Sigmoid colon (tissue), 7 donors: ENCODE results near the gene GPR4. TPM values are rescaled to one million over a fixed set of nuclear protein-coding genes. Genes with fewer than 3 reads are reported as not detected.

Experiments
- DNase-seq: peaks from one replicate; pipeline ENCODE4 v3.0.0-alpha.2; 2019
- H3K27ac ChIP-seq, 4 donors: fragments of 200-600 bp; sonication (generic); one replicate each; pipeline ENCODE4 v1.5.1; 2016 to 2019; ENCODE audit warnings: mild to moderate bottlenecking in 1 of 4
- H3K27me3 ChIP-seq, 3 donors: fragments of 200-600 bp; sonication (generic); one replicate each; pipeline ENCODE4 v1.5.1; 2019; ENCODE audit warnings: mild to moderate bottlenecking in 1 of 3
- H3K36me3 ChIP-seq, 4 donors: fragments of 200-600 bp; sonication (generic); one replicate each; pipeline ENCODE4 v1.5.1; 2016 to 2019
- H3K4me1 ChIP-seq, 4 donors: fragments of 200-600 bp; sonication (generic); one replicate each; pipeline ENCODE4 v1.5.1; 2017 to 2019
- H3K4me3 ChIP-seq, 4 donors: fragments of 200-600 bp; sonication (generic); one replicate each; pipeline ENCODE4 v1.5.1; 2017 to 2019; ENCODE audit warnings: mild to moderate bottlenecking in 2 of 4, moderate library complexity in 1 of 4
- H3K9me3 ChIP-seq, 4 donors: fragments of 200-600 bp in 3 of 4; sonication (generic) in 3 of 4; one replicate each; pipeline versions ENCODE4 v1.5.1 to v1.6.1; 2013 to 2019
- CTCF ChIP-seq, 4 experiments: fragments of 450-650 bp in 3 of 4; fragments of 200-600 bp in 1 of 4; IDR thresholded peaks; one replicate each; pipeline ENCODE4 v1.5.1; 2016 to 2019; ENCODE audit warnings: antibody characterized with exemption in 4 of 4, mild to moderate bottlenecking in 3 of 4, moderate library complexity in 2 of 4
- EP300 ChIP-seq, 4 donors: sonication (generic); formaldehyde crosslinking; IDR thresholded peaks; one replicate each; pipeline ENCODE4 v1.6.1; 2017; ENCODE audit warnings: antibody characterized with exemption in 4 of 4
- POLR2A ChIP-seq, 2 donors: fragments of 450-650 bp; IDR thresholded peaks; one replicate each; pipeline ENCODE4 v1.6.1; 2016; ENCODE audit warnings: antibody characterized with exemption in 2 of 2, mild to moderate bottlenecking in 2 of 2, moderate library complexity in 2 of 2
- POLR2AphosphoS5 ChIP-seq, 4 donors: sonication (generic); formaldehyde crosslinking; IDR thresholded peaks; one replicate each; pipeline ENCODE4 v1.6.1; 2017; ENCODE audit warnings: antibody characterized with exemption in 4 of 4
- WGBS, 2 donors: extraction: QIAGEN DNeasy Blood & Tissue Kit; methylation state at CpG; one replicate each; pipeline ENCODE4 v1.1.7; 2013; 5-methylcytosine and 5-hydroxymethylcytosine counted together
- intact Hi-C: fragments of 100-400 bp; cut with DNase I; formaldehyde crosslinking; loops from one replicate; pipeline ENCODE4 v1.15.1; 2023
- polyA plus RNA-seq, 3 donors: library from polyadenylated mRNA; stranded (reverse); fragments of 200-250 nt; gene quantifications; one replicate each; pipeline ENCODE4 v1.2.3, GENCODE V29; 2013
- total RNA-seq, 4 donors: library from RNA; depleted of rRNA; stranded (reverse); fragments of >200 nt; gene quantifications; one replicate each; pipeline ENCODE4 v1.1.0, GENCODE V29; 2016
- donor health status: healthy with polysubstance abuse.
- donor health status: Bipolar disorder and iron deficiency.
- donor health status: healthy.

Gene GPR4
- total and polyA plus RNA-seq, 7 donors: 0.46 to 1.9 (median 0.99) TPM

DNA sequence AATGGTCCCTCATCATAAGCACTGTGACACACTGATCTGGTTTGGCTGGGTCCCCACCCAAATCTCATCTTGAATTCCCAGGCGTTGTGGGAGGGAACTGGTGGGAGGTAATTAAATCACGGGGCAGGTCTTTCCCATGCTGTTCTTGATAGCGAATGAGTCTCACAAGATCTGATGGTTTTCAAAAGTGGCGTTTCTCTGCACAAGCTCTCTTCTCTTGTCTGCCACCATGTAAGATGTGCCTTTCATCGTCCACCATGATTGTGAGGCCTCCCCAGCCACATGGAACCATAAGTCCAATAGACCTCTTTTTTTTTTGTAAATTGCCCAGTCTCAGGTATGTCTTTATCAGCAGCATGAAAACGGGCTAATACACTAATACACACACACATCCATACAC lies 6.9 kb upstream of the GPR4 start:
- Histone ChIP-seq H3K36me3 (peaks cover 0 to 35% (median 0%) of the 10 kb centered on the region in 4 donors), H3K9me3 (no peaks in the 10 kb centered on the region), H3K4me3 (no peak overlapping the region), H3K4me1 (peaks cover 0 to 10% (median 8%) of the 10 kb centered on the region in 4 donors), H3K27ac (no peak overlapping the region), H3K27me3 (peaks cover 0 to 9% (median 0%) of the 10 kb centered on the region in 3 donors)
- no peak for DNase-seq
- intact Hi-C loops: no loop called here
- 95 to 96% methylated on average over 6 of the region's 6 CpGs for WGBS, 2 donors
- TF ChIP-seq CTCF (IDR thresholded peaks at IDR 0.05) (no peak), POLR2A (IDR thresholded peaks at IDR 0.05) (no peak)

DNA sequence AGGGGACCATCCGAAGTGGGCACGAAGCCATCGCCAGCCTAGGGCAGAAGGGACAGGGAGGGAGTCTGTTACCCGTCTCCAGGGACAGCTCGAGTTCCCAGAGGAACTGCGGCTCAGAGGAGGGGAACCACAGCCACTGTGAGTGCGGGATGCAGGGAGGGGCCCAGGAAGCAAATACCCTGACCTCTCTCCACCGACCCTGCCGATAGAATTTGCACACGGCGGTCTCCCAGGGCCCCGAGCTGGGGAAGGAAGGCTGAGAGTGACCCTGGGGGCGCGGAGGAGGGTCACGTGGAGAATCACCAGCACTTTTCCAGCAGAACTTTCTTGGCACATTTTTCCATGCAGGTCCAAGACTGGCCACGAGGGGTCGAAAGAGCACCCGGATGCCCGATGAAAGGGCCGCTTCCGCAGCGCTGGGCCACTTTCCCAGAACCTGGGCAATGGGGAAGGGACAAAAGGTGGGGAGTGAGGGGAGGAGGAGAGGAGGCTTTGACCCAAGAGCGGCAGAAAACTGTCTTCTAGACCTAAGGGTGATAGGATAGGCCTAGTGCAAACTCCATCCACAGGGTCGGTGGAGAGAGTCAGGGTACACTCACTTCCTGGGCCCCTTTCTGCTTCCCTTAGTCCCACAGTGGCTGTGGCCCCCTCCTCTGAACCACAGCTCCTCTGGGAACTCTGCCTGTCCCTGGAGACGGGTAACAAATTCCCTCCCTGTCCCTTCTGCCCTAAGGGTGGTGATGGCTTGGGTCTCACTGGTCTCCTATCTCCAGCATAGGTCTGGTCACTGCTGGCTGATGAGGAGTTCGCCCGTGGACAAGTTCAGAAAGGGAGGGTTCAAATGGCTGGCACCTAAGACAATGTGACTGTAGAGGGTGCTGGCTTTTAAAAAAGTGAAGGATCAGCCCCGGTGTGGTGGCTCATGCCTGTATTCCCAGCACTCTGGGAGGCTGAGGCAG lies 5.3 kb upstream of the GPR4 start:
- H3K27ac ChIP-seq: peak overlapping the region in 1 of 4 donors; percentile 41
- H3K36me3 ChIP-seq: peaks cover 0 to 25% (median 0%) of the 10 kb centered on the region in 4 donors
- TF ChIP-seq CTCF (IDR thresholded peaks at IDR 0.05) (peak; percentile 72 to 90 (median 88)), POLR2AphosphoS5 (IDR thresholded peaks at IDR 0.05) (peak in 3 of 4 donors; percentile 25 to 51 (median 38)), POLR2A (IDR thresholded peaks at IDR 0.05) (no peak), EP300 (IDR thresholded peaks at IDR 0.05) (no peak)
- 12 to 17% methylated on average over 28 of the region's 28 CpGs for WGBS, 2 donors
- peak overlapping the region in 3 of 4 donors; percentile 20 to 32 (median 29) for H3K4me3 ChIP-seq
- H3K9me3 ChIP-seq: no peaks in the 10 kb centered on the region
- H3K27me3 ChIP-seq: peaks cover 3 to 25% (median 14%) of the 10 kb centered on the region in 3 donors
- intact Hi-C loops: loop anchor here (1.0 kb wide), 1 partner anchor 36 kb away; no protein-coding TSS in a partner anchor
- peaks cover 0 to 10% (median 9%) of the 10 kb centered on the region in 4 donors for H3K4me1 ChIP-seq
- DNase-seq: peak; percentile 87

GRCh38 chr19:45601115-45601514 lies 897 bp downstream of the GPR4 start:
- 20 to 28% methylated on average over 10 of the region's 10 CpGs for WGBS, 2 donors
- no peaks in the 10 kb centered on the region for H3K36me3 ChIP-seq
- peaks cover 15 to 87% (median 70%) of the 10 kb centered on the region in 3 donors for H3K27me3 ChIP-seq
- H3K4me1 ChIP-seq: peaks cover 0 to 10% (median 3%) of the 10 kb centered on the region in 4 donors
- no peak for DNase-seq
- H3K9me3 ChIP-seq: no peaks in the 10 kb centered on the region
- intact Hi-C loops: no loop called here
- H3K27ac ChIP-seq: peak overlapping the region in 3 of 4 donors; percentile 1 to 56 (median 17)
- no peak for TF ChIP-seq CTCF (IDR thresholded peaks at IDR 0.05)
- TF ChIP-seq POLR2A (IDR thresholded peaks at IDR 0.05): no peak
- no peak for TF ChIP-seq EP300 (IDR thresholded peaks at IDR 0.05)
- TF ChIP-seq POLR2AphosphoS5 (IDR thresholded peaks at IDR 0.05): no peak
- peak overlapping the region in 2 of 4 donors; percentile 26 to 32 for H3K4me3 ChIP-seq

DNA sequence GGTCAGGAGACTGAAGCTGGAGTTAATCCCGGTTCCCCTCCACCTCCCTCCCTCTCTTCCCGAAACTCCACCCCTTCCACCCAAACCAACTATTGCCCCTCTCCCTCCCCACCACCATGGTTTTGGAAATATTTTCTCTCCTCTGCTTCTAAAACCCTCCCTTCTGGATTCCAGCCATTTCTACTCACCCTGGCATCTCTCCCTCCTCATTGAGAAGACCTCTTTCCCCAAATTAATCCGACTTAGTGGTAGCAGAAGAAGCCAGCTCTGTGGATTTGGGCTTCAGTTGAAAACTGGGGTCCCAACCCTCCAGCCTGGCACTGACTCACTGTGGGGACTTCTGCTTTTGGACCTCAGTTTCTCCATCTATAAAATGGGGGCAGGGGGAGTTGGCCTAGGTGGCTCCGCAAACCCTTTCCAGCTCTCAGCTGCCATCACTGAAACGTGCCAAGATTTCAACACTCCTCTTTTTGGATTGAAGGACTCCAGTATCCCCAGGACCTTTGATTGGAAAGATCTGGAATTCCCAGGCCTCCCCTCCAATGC lies 1.6 kb downstream of the GPR4 start:
- TF ChIP-seq EP300 (IDR thresholded peaks at IDR 0.05) (no peak), CTCF (IDR thresholded peaks at IDR 0.05) (no peak), POLR2A (IDR thresholded peaks at IDR 0.05) (no peak), POLR2AphosphoS5 (IDR thresholded peaks at IDR 0.05) (no peak)
- peak overlapping the region in 2 of 4 donors; percentile 1 to 56 for H3K27ac ChIP-seq
- no peaks in the 10 kb centered on the region for H3K9me3 ChIP-seq
- H3K4me3 ChIP-seq: no peak overlapping the region
- no peak for DNase-seq
- H3K36me3 ChIP-seq: no peaks in the 10 kb centered on the region
- intact Hi-C loops: no loop called here
- peaks cover 15 to 94% (median 70%) of the 10 kb centered on the region in 3 donors for H3K27me3 ChIP-seq
- peaks cover 0 to 10% (median 3%) of the 10 kb centered on the region in 4 donors for H3K4me1 ChIP-seq
- WGBS, 2 donors: 49 to 51% methylated on average over 5 of the region's 5 CpGs
